Pancreas (tissue), 10 donors: ENCODE measurements around the gene SLC16A2. TPM values are rescaled to one million over a fixed set of nuclear protein-coding genes. Genes with fewer than 3 reads are reported as not detected.
A peak's percentile ranks its signal among the peaks of the same experiment; 100 is the strongest.

ENCODE experiments used
- ATAC-seq, 4 donors: fragments of 200-7000 bp; cut with Tn5 transposase; one replicate each; pipeline versions ENCODE4 v1.8.0 to v1.9.1; 2020; ENCODE audit warnings: mild to moderate bottlenecking in 4 of 4, moderate library complexity in 4 of 4
- DNase-seq, 6 donors: peaks; one replicate each; pipeline ENCODE4 v3.0.0-alpha.2; 2020
- FAIRE-seq: peaks from 2 replicates; lab custom pipeline; 2012; peaks lifted over from hg19 to GRCh38; lab: Jason Lieb, UNC
- H3K27ac ChIP-seq, 4 donors: fragments of 200-600 bp; sonication (generic); 1 replicate in 3 of 4; 2 replicates in 1 of 4; pipeline versions ENCODE4 v1.5.0 to v1.8.0; 2020
- H3K27me3 ChIP-seq, 4 donors: fragments of 200-600 bp; one replicate each; pipeline ENCODE4 v1.8.0; 2021
- H3K36me3 ChIP-seq, 3 donors: fragments of 200-600 bp; sonication (generic) in 1 of 3; one replicate each; pipeline versions ENCODE4 v1.5.0 to v1.8.0; 2020 to 2021
- H3K4me1 ChIP-seq, 3 donors: fragments of 200-600 bp; one replicate each; pipeline ENCODE4 v1.8.0; 2021
- H3K4me3 ChIP-seq, 4 donors: fragments of 200-600 bp; sonication (generic) in 2 of 4; one replicate each; pipeline versions ENCODE4 v1.5.0 to v1.8.0; 2020 to 2021
- H3K9me3 ChIP-seq, 4 donors: fragments of 200-600 bp; one replicate each; pipeline ENCODE4 v1.8.0; 2021
- CTCF ChIP-seq, 4 donors: fragments of 200-600 bp; sonication (generic) in 3 of 4; IDR thresholded peaks; one replicate each; pipeline versions ENCODE4 v1.5.0 to v1.8.0; 2021; ENCODE audit warnings: antibody characterized with exemption in 4 of 4
- WGBS, 2 donors: extraction: QIAGEN DNeasy Blood & Tissue Kit; methylation state at CpG; one replicate each; pipeline ENCODE4 v1.1.7; 2013; 5-methylcytosine and 5-hydroxymethylcytosine counted together
- intact Hi-C, 3 donors: fragments of 100-400 bp; cut with DNase I; formaldehyde crosslinking; loops; one replicate each; pipeline versions ENCODE4 v1.11.1 to v1.14.2; 2022
- polyA plus RNA-seq, 2 donors: library from polyadenylated mRNA; stranded (reverse); fragments of 200-250 nt; gene quantifications; one replicate each; pipeline ENCODE4 v1.2.3, GENCODE V29; 2013
- total RNA-seq, 6 donors: library from RNA; stranded (reverse); fragmentation: NEBNext Ultra II Directional in 4 of 6; extraction: Animal tissue kit (Norgen Biotek cat#: 25700) in 4 of 6; gene quantifications; one replicate each; pipeline versions ENCODE4 v1.2.1 to v1.2.4, GENCODE V29; 2021 to 2023
- donor health status: healthy with polysubstance abuse.
- donor health status: DM: no; HTN: no; CAD: no; lungs with moderate emphysema.
- donor health status: DM: no; HTN: no; CAD: no.
- donor health status: control.
- donor health status: control.
- donor health status: Bipolar disorder and iron deficiency.
- donor health status: DM: yes; HTN: yes; CAD: no.
- donor health status: DM: no; HTN: no; CAD: no.
- donor health status: DM: no; HTN: no; CAD: no.
- donor health status: DM: yes; HTN: yes; CAD: no.

Gene SLC16A2
- total and polyA plus RNA-seq, 8 donors: 2.2 to 8.4 (median 3.8) TPM

GRCh38 chrX:74493806-74494205 is 72.5 kb downstream of the SLC16A2 start:
- H3K4me3 ChIP-seq: no peak overlapping the region
- H3K27ac ChIP-seq: no peak overlapping the region
- intact Hi-C loops: no loop called here
- no peaks in the 10 kb centered on the region for H3K27me3 ChIP-seq
- H3K36me3 ChIP-seq: no peaks in the 10 kb centered on the region
- TF ChIP-seq CTCF (IDR thresholded peaks at IDR 0.05): no peak
- no peak for FAIRE-seq
- WGBS, 2 donors: 59 to 90% methylated on average over 3 of the region's 3 CpGs
- no peak for ATAC-seq
- no peak for DNase-seq
- H3K4me1 ChIP-seq: no peaks in the 10 kb centered on the region
- no peaks in the 10 kb centered on the region for H3K9me3 ChIP-seq

GRCh38 chrX:74498924-74499323 is 77.6 kb downstream of the SLC16A2 start:
- TF ChIP-seq CTCF (IDR thresholded peaks at IDR 0.05): no peak
- no peaks in the 10 kb centered on the region for H3K4me1 ChIP-seq
- H3K27me3 ChIP-seq: no peaks in the 10 kb centered on the region
- no peak for DNase-seq
- ATAC-seq: no peak
- no peak overlapping the region for H3K27ac ChIP-seq
- no peak overlapping the region for H3K4me3 ChIP-seq
- intact Hi-C loops: no loop called here
- H3K9me3 ChIP-seq: no peaks in the 10 kb centered on the region
- FAIRE-seq: no peak
- H3K36me3 ChIP-seq: no peaks in the 10 kb centered on the region

- Histone ChIP-seq H3K4me3 (no peak overlapping the region), H3K27ac (no peak overlapping the region), H3K9me3 (no peaks in the 10 kb centered on the region), H3K27me3 (no peaks in the 10 kb centered on the region), H3K4me1 (no peaks in the 10 kb centered on the region), H3K36me3 (no peaks in the 10 kb centered on the region)
- TF ChIP-seq CTCF (IDR thresholded peaks at IDR 0.05): no peak
- no peak for DNase-seq
- ATAC-seq: no peak
- FAIRE-seq: no peak
- 66 to 76% methylated on average over 2 of the region's 2 CpGs for WGBS, 2 donors
- intact Hi-C loops: no loop called here
Measured at GRCh38 chrX:74500067-74500466, 78.8 kb downstream of the SLC16A2 start.

- ATAC-seq: no peak
- TF ChIP-seq CTCF (IDR thresholded peaks at IDR 0.05): no peak
- Histone ChIP-seq H3K4me3 (no peak overlapping the region), H3K27me3 (no peaks in the 10 kb centered on the region), H3K4me1 (no peaks in the 10 kb centered on the region), H3K36me3 (no peaks in the 10 kb centered on the region), H3K27ac (no peak overlapping the region), H3K9me3 (no peaks in the 10 kb centered on the region)
- intact Hi-C loops: no loop called here
- DNase-seq: no peak
- 81 to 92% methylated on average over 4 of the region's 4 CpGs for WGBS, 2 donors
- FAIRE-seq: peak; percentile 54
Measured at GRCh38 chrX:74500555-74500954, 79.3 kb downstream of the SLC16A2 start.

GRCh38 chrX:74505437-74505836 is 84.1 kb downstream of the SLC16A2 start:
- TF ChIP-seq CTCF (IDR thresholded peaks at IDR 0.05): no peak
- 34 to 54% methylated on average over 2 of the region's 2 CpGs for WGBS, 2 donors
- no peaks in the 10 kb centered on the region for H3K27me3 ChIP-seq
- no peaks in the 10 kb centered on the region for H3K36me3 ChIP-seq
- H3K4me3 ChIP-seq: no peak overlapping the region
- no peak overlapping the region for H3K27ac ChIP-seq
- H3K4me1 ChIP-seq: no peaks in the 10 kb centered on the region
- FAIRE-seq (no peak), DNase-seq (no peak), ATAC-seq (no peak)
- intact Hi-C loops: no loop called here
- H3K9me3 ChIP-seq: no peaks in the 10 kb centered on the region
